Astrocyte (in vitro differentiated cells and primary cell): ENCODE measurements around the gene P2RX1.

Source experiments
- EZH2 ChIP-seq: IDR thresholded peaks from 2 replicates; pipeline ENCODE4 v1.6.1; 2012; ENCODE audit warnings: mild to moderate bottlenecking, low read length, inconsistent platforms; ENCODE audit not compliant: insufficient read depth
- TF ChIP-seq, protein P1 (sequence below): IDR thresholded peaks from 2 replicates; pipeline ENCODE4 v1.5.1; 2011; ENCODE audit warnings: low read depth, mild to moderate bottlenecking, inconsistent platforms, low read length, moderate library complexity; ENCODE audit not compliant: insufficient read depth

DNA sequence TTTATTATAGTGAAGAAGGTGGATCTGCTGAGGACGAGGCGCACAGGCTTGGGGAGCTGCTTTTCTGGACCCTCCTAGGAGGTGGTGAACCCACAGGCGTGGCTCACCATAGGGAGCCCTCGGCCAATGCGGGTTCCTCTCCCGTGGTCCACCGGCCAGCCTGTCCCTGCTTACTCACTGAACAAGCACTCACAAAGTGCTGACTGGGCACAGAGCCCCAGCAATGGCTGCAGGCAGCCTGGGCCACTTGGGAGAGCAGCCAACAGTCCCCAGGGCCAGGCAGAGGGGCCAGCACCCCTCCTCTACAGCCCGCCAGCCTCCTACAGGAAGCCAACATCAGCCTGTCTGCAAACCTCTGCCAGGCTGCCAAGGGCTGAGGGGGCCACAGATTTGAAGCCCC is 51.1 kb downstream of the P2RX1 start:
- TF ChIP-seq, protein P1, sequence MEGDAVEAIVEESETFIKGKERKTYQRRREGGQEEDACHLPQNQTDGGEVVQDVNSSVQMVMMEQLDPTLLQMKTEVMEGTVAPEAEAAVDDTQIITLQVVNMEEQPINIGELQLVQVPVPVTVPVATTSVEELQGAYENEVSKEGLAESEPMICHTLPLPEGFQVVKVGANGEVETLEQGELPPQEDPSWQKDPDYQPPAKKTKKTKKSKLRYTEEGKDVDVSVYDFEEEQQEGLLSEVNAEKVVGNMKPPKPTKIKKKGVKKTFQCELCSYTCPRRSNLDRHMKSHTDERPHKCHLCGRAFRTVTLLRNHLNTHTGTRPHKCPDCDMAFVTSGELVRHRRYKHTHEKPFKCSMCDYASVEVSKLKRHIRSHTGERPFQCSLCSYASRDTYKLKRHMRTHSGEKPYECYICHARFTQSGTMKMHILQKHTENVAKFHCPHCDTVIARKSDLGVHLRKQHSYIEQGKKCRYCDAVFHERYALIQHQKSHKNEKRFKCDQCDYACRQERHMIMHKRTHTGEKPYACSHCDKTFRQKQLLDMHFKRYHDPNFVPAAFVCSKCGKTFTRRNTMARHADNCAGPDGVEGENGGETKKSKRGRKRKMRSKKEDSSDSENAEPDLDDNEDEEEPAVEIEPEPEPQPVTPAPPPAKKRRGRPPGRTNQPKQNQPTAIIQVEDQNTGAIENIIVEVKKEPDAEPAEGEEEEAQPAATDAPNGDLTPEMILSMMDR, result no peak
- no peak for TF ChIP-seq EZH2
